Activated CD4-positive, alpha-beta T cell treated with anti-CD3 and anti-CD28 coated beads for 36 hours (primary cell): Measurements from ENCODE around the gene SMCHD1. TPM values are rescaled to one million over a fixed set of nuclear protein-coding genes. Genes with fewer than 3 reads are reported as not detected.
A peak's percentile ranks its signal among the peaks of the same experiment; 100 is the strongest.
"Not testable (repeated sequence)": the region's sequence is repeated elsewhere in the genome, so short reads cannot be mapped to it uniquely, and the experiment has no call there.

ENCODE experiments used
- ATAC-seq: fragments of 200-7000 bp; cut with Tn5 transposase; one replicate; pipeline ENCODE4 v1.10.0; 2021; ENCODE audit warnings: mild to moderate bottlenecking, moderate library complexity
- CTCF ChIA-PET: fragments of 350-600 bp; sonication (Branson Sonifier 250); formaldehyde crosslinking; loops from one replicate; lab custom pipeline; 2021; ENCODE audit warnings: antibody characterized with exemption; lab: Charles Lee
- POLR2A ChIA-PET: fragments of 350-600 bp; sonication (Branson Sonifier 250); formaldehyde crosslinking; loops from one replicate; lab custom pipeline; 2021; ENCODE audit warnings: antibody characterized with exemption, inconsistent platforms; lab: Charles Lee
- DNase-seq: peaks from one replicate; pipeline ENCODE4 v3.0.0-alpha.2; 2020
- H3K27ac Mint-ChIP-seq: one replicate; pipeline ENCODE4 v1.8.0; 2021; ENCODE audit warnings: mixed read lengths
- H3K27me3 Mint-ChIP-seq: one replicate; pipeline ENCODE4 v1.8.0; 2021; ENCODE audit warnings: mixed read lengths
- H3K36me3 Mint-ChIP-seq: one replicate; pipeline ENCODE4 v1.8.0; 2021; ENCODE audit warnings: low read depth, mixed read lengths
- H3K4me1 Mint-ChIP-seq: one replicate; pipeline ENCODE4 v1.8.0; 2021; ENCODE audit warnings: mixed read lengths
- H3K4me3 Mint-ChIP-seq: one replicate; pipeline ENCODE4 v1.8.0; 2021; ENCODE audit warnings: mild to moderate bottlenecking, moderate library complexity, mixed read lengths
- H3K9me3 Mint-ChIP-seq: one replicate; pipeline ENCODE4 v1.8.0; 2021; ENCODE audit warnings: low read depth, mixed read lengths
- intact Hi-C, 2 experiments: fragments of 100-400 bp; cut with DNase I in 1 of 2; cut with micrococcal nuclease in 1 of 2; formaldehyde crosslinking; loops; one replicate each; pipeline versions ENCODE4 v1.14.2 to v1.15.1; 2022 to 2024; cut with DNase I, micrococcal nuclease
- total RNA-seq, 2 experiments: library from RNA; stranded (reverse); gene quantifications; one replicate each; pipeline ENCODE4 v1.2.3, GENCODE V29; 2021

SMCHD1 gene
- total RNA-seq, 2 experiments from 2014 or later = 89.5 to 121 TPM

DNA sequence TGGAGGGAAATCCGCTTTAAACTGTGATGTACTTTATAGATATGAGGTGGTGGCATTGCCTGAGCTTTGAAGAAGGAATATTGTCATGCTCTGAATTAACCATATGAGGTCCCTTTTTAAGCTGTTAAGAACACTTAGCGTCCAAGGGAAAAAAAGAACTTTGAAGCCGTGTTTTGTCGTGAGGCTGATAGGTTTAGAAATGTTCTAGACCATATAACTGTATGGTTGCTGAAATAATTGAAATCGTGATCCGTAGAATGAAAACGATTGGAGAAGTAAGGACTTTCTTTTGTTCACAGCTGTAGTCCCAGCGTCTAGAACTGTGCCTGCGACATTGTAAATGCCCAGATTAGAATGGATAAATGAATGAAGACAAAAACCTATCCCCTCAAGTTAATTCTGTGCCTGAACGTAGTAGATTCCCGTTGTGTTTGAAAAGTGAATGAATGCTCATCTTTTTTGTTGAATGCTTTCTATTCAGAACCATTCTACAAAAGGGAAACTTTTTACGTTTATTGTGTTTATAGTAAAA is 1.5 kb downstream of the SMCHD1 start:
- Mint-ChIP-seq H3K36me3 (peaks cover 30% of the 10 kb centered on the region), H3K9me3 (no peaks in the 10 kb centered on the region), H3K27ac (peak overlapping the region; percentile 96), H3K4me1 (peaks cover 37% of the 10 kb centered on the region), H3K27me3 (no peaks in the 10 kb centered on the region), H3K4me3 (peak overlapping the region; percentile 95)
- ChIA-PET POLR2A (interaction anchor here (0.6 to 1.5 kb wide), 6 partner anchors 13 to 86 kb away, joined by 3 to 6 read pairs (median 3); partner anchors contain the start of genes METTL4 and NDC80), CTCF (interaction anchor here (0.8 to 1.4 kb wide), 5 partner anchors 8 to 20 kb away, joined by 3 to 4 read pairs (median 3); no protein-coding TSS in a partner anchor)
- ATAC-seq (no peak), DNase-seq (no peak)
- intact Hi-C loops = loop anchor here (1.0 to 5.0 kb wide), 10 partner anchors 45 to 1845 kb away; partner anchors contain the start of genes METTL4 (in 1 of the 2), MYL12A (in 1 of the 2), MYL12B (in 1 of the 2) and NDC80 (in 1 of the 2)

DNA sequence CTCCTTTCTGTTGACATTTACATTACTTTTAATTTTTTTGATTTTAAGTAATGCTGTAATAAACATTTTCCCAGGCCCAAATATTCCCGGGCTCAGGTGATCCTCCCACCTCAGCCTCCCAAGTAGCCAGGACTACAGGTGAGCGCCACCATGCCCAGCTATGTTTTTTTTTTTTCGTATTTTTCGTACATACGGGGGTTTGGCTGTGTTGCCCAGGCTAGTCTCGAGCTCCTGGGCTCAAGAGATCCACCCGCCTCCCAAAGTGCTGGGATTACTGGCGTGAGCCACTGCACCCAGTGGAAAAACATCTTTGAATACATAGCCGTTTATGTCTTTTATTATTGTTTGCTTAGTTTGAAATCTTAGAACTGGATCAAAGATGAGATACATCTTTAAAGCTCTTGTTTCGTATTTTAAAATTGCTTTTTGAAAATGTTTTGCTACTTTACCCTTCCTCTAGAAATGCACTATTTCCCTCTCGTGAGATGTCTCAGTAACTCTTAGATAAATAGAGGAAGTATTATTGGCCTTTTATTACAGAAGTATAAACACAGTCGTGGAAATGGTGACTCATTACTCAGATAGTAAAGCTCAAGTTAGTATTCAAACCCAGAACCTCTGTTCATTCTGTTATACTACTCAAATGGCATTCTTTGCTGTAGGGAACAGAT is 2.4 kb downstream of the SMCHD1 start:
- DNase-seq (no peak), ATAC-seq (no peak)
- H3K27ac Mint-ChIP-seq = peak overlapping the region; percentile 94
- POLR2A ChIA-PET = interaction anchor here (0.6 to 1.2 kb wide), 6 partner anchors 12 to 91 kb away, joined by 3 to 6 read pairs (median 3); partner anchors contain the start of genes METTL4 and NDC80
- no peaks in the 10 kb centered on the region for H3K9me3 Mint-ChIP-seq
- H3K4me1 Mint-ChIP-seq = peaks cover 41% of the 10 kb centered on the region
- H3K27me3 Mint-ChIP-seq = no peaks in the 10 kb centered on the region
- peaks cover 34% of the 10 kb centered on the region for H3K36me3 Mint-ChIP-seq
- intact Hi-C loops = loop anchor here (1.0 to 5.0 kb wide), 11 partner anchors 25 to 1846 kb away; partner anchors contain the start of genes METTL4 (in 1 of the 2), MYL12A (in 1 of the 2), MYL12B (in 1 of the 2) and NDC80 (in 1 of the 2)
- CTCF ChIA-PET = interaction anchor here (0.5 to 1.4 kb wide), 4 partner anchors 10 to 692 kb away, joined by 3 read pairs; no protein-coding TSS in a partner anchor
- H3K4me3 Mint-ChIP-seq = peak overlapping the region; percentile 95

DNA sequence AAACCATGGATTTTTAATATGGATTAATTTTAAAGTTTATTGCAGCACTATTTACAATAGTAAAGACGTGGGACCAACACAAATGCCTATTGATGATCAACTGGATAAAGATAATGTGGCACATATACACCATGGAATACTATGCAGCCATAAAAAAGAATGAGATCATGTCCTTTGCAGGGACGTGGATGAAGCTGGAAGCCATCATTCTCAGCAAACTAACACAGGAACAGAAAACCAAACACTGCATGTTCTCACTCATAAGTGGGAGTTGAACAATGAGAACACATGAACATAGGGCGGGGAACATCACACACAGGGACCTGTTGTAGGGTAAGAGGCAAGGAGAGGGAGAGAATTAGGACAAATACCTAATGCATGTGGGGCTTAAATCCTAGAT is 5.3 kb downstream of the SMCHD1 start:
- H3K4me3 Mint-ChIP-seq, H3K9me3 Mint-ChIP-seq, ATAC-seq, intact Hi-C loops, POLR2A ChIA-PET, CTCF ChIA-PET, DNase-seq, H3K27me3 Mint-ChIP-seq: not testable (repeated sequence)
- Mint-ChIP-seq H3K36me3 (peaks cover 53% of the 10 kb centered on the region), H3K27ac (peak overlapping the region; percentile 78), H3K4me1 (peaks cover 54% of the 10 kb centered on the region)

DNA sequence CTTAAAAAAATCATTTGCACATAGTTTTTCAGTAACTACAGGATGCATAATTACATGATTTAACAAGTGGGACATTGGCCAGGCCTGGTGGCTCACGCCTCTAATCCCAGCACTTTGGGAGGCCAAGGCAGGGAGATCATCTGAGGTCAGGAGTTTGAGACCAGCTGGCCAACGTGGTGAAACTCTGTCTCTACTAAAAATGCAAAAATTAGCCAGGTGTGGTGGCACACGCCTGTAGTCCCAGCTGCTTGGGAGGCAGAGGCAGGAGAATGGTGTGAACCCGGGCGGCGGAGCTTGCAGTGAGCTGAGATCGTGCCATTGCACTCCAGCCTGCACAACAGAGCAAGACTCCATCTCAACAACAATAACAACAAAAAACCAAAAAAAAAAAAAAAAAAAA is 6.8 kb downstream of the SMCHD1 start:
- DNase-seq, H3K9me3 Mint-ChIP-seq, H3K27ac Mint-ChIP-seq, ATAC-seq, H3K4me3 Mint-ChIP-seq, intact Hi-C loops, POLR2A ChIA-PET, H3K27me3 Mint-ChIP-seq, CTCF ChIA-PET: not testable (repeated sequence)
- peaks cover 61% of the 10 kb centered on the region for H3K4me1 Mint-ChIP-seq
- H3K36me3 Mint-ChIP-seq = peaks cover 57% of the 10 kb centered on the region

DNA sequence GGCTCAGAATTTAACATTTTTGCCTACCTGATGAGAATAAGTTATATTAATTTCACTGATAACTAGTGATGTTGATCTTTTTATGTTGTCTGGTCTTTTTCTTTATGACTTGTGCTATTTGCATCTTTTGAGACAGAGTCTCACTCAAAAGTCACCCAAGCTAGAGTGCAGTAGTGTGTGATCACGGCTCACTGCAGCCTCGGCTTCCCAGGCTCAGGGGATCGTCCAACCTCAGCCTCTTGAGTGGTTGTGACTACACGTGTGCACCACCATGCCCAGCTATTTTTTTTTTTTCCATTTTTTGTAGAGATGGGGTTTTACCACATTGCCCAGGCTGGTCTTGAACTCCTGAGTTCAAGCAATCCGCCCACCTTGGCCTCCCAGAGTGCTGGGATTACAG is 7.5 kb downstream of the SMCHD1 start:
- ATAC-seq (peak; percentile 25), DNase-seq (no peak)
- Mint-ChIP-seq H3K27me3 (no peaks in the 10 kb centered on the region), H3K4me3 (no peak overlapping the region), H3K36me3 (peaks cover 55% of the 10 kb centered on the region), H3K27ac (peak overlapping the region; percentile 77), H3K9me3 (no peaks in the 10 kb centered on the region), H3K4me1 (peaks cover 61% of the 10 kb centered on the region)
- POLR2A ChIA-PET = interaction anchor here (0.9 kb wide), 1 partner anchor 76 kb away, joined by 3 read pairs; no protein-coding TSS in a partner anchor
- intact Hi-C loops = no loop called here
- CTCF ChIA-PET = no interaction called here

DNA sequence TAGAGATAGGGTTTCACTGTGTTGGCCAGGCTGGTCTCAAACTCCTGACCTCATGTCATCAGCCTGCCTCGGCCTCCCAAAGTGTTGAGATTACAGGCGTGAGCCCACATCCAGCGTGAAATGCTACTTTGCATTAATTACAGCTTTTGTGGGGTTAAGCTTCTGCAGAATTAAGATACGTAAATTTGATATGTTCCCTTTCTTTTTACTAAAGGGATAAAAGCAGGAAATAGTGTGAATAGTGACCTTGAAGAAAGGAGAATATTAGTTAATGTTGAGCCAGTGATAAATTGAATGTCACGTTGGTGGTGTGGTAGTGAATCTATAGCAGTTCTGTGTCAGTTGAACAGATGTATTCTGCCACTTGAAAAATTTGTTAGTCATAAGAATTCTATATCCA is 16.9 kb downstream of the SMCHD1 start:
- Mint-ChIP-seq H3K4me3 (no peak overlapping the region), H3K27me3 (no peaks in the 10 kb centered on the region), H3K9me3 (no peaks in the 10 kb centered on the region), H3K36me3 (peaks cover 82% of the 10 kb centered on the region), H3K27ac (no peak overlapping the region), H3K4me1 (peaks cover 56% of the 10 kb centered on the region)
- POLR2A ChIA-PET = no interaction called here
- intact Hi-C loops = no loop called here
- ATAC-seq (no peak), DNase-seq (no peak)
- CTCF ChIA-PET = interaction anchor here (0.6 kb wide), 2 partner anchors 9 to 89 kb away, joined by 3 to 4 read pairs; no protein-coding TSS in a partner anchor

DNA sequence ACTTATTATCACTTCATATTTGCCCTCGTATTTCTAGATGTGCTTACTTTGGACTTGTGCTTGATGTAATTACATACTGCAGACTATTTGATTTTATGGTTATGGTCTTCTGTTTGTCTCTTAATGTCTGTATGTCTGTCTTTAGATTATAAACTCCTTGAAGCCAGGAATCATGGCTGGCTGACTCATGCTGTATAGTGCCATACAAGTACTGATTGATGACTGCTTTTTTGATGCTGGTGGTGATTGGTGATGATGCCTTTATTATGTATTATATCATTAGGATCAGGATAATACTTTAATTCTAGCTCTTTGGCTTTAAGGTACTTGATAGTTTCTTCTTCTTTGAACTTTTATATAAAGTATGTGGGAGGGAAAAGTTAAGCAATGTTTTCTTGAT is 17.3 kb downstream of the SMCHD1 start:
- DNase-seq (no peak), ATAC-seq (no peak)
- H3K36me3 Mint-ChIP-seq = peaks cover 84% of the 10 kb centered on the region
- H3K27ac Mint-ChIP-seq = no peak overlapping the region
- CTCF ChIA-PET = no interaction called here
- no peaks in the 10 kb centered on the region for H3K9me3 Mint-ChIP-seq
- intact Hi-C loops = no loop called here
- POLR2A ChIA-PET = no interaction called here
- peaks cover 56% of the 10 kb centered on the region for H3K4me1 Mint-ChIP-seq
- no peaks in the 10 kb centered on the region for H3K27me3 Mint-ChIP-seq
- H3K4me3 Mint-ChIP-seq = no peak overlapping the region

DNA sequence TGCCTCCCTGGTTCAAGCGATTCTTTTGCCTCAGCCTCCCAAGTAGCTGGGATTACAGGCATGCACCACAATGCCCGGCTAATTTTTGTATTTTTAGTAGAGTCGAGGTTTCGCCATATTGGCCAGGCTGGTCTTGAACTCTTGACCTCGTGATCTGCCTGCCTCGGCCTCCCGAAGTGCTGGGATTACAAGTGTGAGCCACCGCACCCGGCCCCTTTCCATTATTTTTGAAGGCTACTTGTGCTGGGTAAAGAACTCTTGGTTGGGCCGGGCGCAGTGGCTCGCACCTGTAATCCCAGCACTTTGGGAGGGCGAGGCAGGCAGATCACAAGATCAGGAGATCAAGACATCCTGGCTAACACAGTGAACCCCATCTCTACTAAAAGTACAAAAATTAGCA is 23.4 kb downstream of the SMCHD1 start:
- H3K4me3 Mint-ChIP-seq, H3K9me3 Mint-ChIP-seq, H3K27me3 Mint-ChIP-seq, H3K27ac Mint-ChIP-seq, intact Hi-C loops, POLR2A ChIA-PET, ATAC-seq, DNase-seq: not testable (repeated sequence)
- Mint-ChIP-seq H3K4me1 (peaks cover 59% of the 10 kb centered on the region), H3K36me3 (peaks cover 68% of the 10 kb centered on the region)
- CTCF ChIA-PET = interaction anchor here (1.0 to 2.6 kb wide), 2 partner anchors 10 to 14 kb away, joined by 3 to 8 read pairs; no protein-coding TSS in a partner anchor

DNA sequence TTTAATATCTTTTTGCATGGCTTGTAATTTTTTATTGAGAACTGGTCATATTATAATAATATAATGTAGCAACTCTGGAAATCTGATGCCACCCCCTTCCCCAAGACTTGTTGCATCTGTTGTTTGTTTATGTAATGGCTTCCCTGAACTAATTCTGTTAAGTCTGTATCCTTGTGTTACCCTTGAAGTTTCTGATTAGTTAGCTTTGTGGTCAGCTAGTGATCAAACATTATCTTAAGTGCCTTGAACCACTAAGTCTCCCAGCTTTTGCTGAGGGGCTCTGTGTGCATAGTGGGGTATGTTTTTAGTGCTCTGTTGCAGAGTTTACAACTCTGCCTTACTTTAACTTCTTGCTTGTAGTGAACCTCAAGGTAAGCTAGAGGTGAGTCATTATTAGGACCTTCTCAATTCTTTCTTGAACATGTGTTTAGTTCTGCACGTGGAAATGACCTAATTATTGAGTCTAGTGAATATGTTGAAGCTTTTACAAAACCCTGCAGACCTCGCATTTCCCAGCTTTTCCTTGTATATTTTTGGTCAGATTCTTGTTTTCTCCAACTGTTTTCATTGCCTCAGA is 24.8 kb downstream of the SMCHD1 start:
- Mint-ChIP-seq H3K4me1 (peaks cover 54% of the 10 kb centered on the region), H3K27ac (peak overlapping the region; percentile 37), H3K36me3 (peaks cover 66% of the 10 kb centered on the region), H3K27me3 (no peaks in the 10 kb centered on the region), H3K9me3 (no peaks in the 10 kb centered on the region), H3K4me3 (no peak overlapping the region)
- ChIA-PET POLR2A (interaction anchor here (0.6 to 0.8 kb wide), 4 partner anchors 15 to 239 kb away, joined by 3 to 6 read pairs (median 4); no protein-coding TSS in a partner anchor), CTCF (interaction anchor here (0.6 to 2.6 kb wide), 8 partner anchors 8 to 1091 kb away, joined by 3 to 8 read pairs (median 3); no protein-coding TSS in a partner anchor)
- DNase-seq (no peak), ATAC-seq (no peak)
- intact Hi-C loops = loop anchor here in 1 of 2 experiments (5.0 kb wide), 1 partner anchor 37 kb away; no protein-coding TSS in a partner anchor

DNA sequence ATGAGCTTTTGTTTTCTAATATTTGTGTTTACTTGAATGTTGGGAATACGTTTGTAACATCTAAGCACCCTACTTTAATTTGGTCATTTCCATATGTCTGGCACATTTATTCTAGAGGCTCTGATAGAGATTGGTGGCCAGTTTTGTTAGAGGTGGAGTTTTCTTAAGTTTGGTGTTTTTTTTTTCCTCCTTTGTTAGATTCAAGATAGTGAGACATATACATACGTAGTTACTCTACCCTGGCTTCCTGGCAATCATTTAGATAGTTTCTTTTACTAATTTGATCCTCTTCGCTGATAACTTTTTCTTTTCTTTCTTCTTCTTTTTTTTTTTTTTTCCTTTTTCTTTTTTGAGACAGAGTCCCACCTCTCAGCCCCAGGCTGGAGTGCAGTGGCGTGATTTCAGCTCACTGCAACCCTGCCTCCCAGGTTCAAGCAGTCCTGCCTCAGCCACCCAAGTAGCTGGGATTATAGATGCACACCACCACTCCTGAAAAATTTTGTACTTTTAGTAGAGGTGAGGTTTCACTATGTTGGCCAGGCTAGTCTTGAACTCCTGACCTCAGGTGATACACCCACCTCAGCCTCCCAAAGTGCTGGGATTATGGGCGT is 26.6 kb downstream of the SMCHD1 start:
- Mint-ChIP-seq H3K9me3 (peaks cover 8% of the 10 kb centered on the region), H3K4me1 (peaks cover 62% of the 10 kb centered on the region), H3K27me3 (no peaks in the 10 kb centered on the region), H3K36me3 (peaks cover 71% of the 10 kb centered on the region), H3K4me3 (no peak overlapping the region), H3K27ac (peak overlapping the region; percentile 79)
- ChIA-PET POLR2A (interaction anchor here (0.6 kb wide), 1 partner anchor 316 kb away, joined by 4 read pairs; no protein-coding TSS in a partner anchor), CTCF (interaction anchor here (0.6 to 2.0 kb wide), 5 partner anchors 10 to 41 kb away, joined by 3 to 8 read pairs (median 3); no protein-coding TSS in a partner anchor)
- ATAC-seq (peak; percentile 85), DNase-seq (no peak)
- intact Hi-C loops = loop anchor here (2.0 to 5.0 kb wide), 3 partner anchors 15 to 35 kb away; no protein-coding TSS in a partner anchor
